HG03175 (cell line): Measurements from ENCODE around the gene MTHFD2L.

ENCODE experiments used
- ATAC-seq: cut with Tn5 transposase; IDR thresholded peaks from one replicate; pipeline ENCODE4 v1.9.1; 2021; ENCODE audit warnings: mild to moderate bottlenecking, moderate library complexity; ENCODE audit not compliant: unreplicated experiment

The MTHFD2L gene

DNA sequence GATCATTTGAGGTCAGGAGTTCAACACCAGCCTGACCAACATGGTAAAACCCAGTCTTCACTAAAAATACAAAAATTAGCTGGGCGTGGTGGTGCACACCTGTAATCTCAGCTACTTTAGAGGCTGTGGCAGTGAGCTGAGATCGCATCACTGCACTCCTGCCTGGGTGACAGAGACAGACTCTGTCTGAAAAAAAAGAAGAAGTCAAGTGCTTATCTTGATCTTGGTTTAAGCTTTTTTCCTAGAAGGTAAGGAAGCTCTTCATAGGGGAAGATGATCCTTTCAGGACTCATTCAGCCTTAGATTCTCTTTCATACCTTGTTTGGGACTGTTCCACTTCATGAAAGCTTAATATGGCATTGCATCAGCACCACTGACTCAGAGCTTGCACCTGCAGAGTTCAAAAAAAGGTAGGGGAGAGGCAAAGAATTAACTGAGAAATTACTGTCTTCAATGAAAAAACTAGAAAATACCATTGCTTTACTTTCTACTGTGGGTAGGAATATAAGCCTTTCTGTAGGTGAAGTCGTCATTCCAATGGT lies 79.6 kb downstream of the MTHFD2L start:
- no peak for ATAC-seq

- no peak for ATAC-seq
Measured at GRCh38 chr4:74244049-74244448, 86.1 kb downstream of the MTHFD2L start.

DNA sequence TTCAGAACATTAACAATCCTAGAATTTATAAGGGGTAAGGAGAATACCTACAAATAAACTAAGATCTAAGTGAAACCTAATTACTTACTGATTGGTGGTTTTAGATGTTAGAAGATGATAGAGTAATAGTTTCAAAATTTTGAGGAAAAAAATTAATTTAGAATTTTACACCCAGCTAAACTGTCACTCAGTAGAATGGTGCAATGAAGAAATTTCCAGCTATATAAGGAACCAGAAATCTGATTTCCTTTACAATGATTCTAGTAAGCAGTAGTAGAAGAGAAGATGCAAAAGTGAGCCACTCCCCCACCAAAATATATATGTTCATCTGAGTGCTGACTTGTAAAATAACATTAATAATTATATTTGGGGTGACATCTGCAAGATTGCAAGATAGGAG lies 95.0 kb downstream of the MTHFD2L start:
- no peak for ATAC-seq

DNA sequence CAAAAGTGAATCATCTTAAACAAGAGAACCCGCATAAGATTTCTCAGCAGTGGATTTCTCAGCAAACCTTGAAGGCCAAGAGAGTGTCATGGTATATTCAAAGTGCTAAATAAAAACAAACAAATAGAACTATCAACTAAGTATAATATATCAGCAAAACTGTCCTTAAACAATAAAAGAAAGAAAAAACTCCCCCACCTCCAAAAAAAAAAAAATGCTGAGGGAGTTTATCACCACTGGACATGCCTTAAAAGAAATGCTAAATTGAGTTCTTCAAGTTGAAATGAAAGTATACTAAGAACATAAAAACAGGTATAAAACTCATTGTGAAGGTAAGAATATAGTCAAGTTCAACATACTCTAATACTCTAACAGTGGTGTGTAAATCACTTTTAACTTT lies 96.5 kb downstream of the MTHFD2L start:
- no peak for ATAC-seq

GRCh38 chr4:74255096-74255495 lies 97.2 kb downstream of the MTHFD2L start:
- ATAC-seq = no peak

- no peak for ATAC-seq
Measured at GRCh38 chr4:74258963-74259362, 101.0 kb downstream of the MTHFD2L start.

DNA sequence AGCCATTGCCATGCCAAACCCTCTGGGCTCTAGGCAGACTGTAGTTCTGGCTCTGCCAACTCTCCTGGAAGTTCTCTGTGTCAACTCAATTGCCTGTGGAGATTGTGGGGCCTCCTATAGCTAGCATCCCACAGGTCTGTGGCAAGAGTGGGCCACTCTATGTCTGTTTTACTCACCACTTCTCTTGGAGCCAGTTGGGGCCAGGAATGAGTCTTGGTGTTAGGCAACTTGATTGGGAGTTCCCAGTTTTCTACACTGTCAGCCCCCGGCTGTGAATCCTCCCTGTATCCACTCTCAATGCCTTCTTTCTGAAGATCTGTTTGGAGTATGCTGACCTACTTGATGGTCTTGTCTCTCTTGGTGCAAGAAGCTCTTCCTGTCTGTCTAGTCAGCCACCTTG lies 102.1 kb downstream of the MTHFD2L start:
- no peak for ATAC-seq

DNA sequence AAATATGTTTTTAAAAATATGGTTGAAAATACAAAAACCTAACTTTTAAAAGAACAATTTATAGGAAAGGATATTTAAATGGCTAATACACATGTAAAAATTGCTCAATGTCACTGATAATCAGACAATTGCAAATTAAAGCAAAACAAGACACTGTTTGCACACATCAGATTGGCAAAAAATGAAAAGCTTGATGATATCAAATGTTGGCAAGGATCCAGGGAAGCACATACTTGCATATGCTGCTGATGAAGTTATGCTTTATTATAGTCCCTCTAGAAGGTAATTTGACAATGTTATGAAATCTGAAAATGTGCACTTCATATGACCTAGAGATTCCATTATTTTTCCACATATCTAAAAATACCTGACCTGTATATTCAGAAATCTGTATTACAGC lies 104.6 kb downstream of the MTHFD2L start:
- ATAC-seq = no peak

DNA sequence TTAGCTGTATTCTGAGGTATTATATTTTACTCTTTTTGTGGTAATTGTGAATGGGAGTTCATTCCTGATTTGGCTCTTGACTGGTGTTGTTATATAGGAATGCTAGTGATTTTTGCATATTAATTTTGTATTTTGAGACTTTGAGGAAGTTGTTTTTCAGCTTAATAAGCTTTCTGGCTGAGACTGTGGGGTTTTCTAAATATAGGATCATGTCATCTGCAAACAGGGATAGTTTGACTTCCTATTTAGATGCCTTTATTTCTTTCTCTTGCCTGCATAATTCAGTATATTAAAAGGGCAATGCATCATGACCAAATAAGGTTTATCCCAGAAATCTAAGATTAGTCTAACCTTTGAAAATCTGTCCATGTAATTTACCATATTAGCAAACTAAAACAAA lies 105.6 kb downstream of the MTHFD2L start:
- ATAC-seq = no peak

DNA sequence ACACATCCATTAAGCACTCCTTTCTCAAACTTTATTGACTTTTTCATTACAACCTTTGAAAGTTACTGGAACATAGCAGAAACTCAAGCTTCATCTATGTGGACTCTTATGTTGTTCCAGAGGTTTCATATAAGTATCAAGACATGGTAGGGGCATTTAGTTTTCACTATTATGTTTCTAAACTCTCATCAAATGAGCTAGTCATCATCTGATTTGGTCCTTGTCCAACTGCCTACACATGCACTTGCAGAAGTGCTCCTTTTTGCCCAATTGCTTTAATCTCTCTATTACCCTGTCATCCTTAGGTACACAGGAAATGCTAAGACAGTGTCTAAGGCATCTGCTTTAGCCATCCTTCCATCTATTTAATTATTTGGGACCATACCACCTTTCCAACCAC lies 108.2 kb downstream of the MTHFD2L start:
- ATAC-seq = no peak

- ATAC-seq = no peak
Measured at GRCh38 chr4:74267998-74268606, 110.2 kb downstream of the MTHFD2L start.

GRCh38 chr4:74268643-74269042 lies 110.7 kb downstream of the MTHFD2L start:
- ATAC-seq = no peak

- ATAC-seq = no peak
Measured at GRCh38 chr4:74278490-74278889, 120.6 kb downstream of the MTHFD2L start.

DNA sequence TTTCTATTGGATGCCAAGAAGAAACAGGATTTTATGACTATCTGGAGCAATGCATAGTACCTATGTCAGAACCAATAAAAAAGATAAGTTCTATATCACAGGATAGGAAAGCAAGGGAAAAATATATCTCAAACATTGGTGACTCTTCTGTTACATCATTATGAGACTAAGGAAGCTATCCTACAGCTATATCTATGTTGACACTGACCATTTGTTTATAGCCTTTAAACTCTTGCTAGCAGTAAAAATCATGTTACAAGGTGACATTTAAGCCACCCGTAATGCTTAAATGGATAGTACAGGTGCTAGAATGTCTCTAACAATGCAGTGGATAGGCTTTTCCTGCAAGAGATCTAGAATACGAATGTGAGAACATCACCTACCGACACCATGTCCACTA lies 121.8 kb downstream of the MTHFD2L start:
- ATAC-seq = no peak

GRCh38 chr4:74282926-74283325 lies 125.0 kb downstream of the MTHFD2L start:
- no peak for ATAC-seq

DNA sequence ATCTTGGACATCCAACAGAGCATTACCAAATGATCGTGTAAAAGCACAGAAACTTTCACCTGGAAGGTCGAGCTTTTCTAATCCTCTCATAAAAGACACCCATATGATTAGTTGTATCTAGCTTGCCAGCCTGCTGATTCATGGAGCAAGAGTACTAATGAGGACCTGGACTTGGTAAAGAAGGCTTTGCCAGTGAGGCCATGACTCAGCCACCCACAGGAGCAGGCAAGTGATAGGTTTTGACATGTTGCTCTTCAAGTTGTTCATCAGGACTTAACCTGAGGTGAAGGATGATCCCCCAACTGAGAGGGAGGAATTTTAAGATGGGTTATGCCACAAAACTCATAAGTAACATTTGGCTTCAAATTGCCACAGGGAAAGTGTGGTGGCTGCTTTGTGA lies 125.7 kb downstream of the MTHFD2L start:
- no peak for ATAC-seq

DNA sequence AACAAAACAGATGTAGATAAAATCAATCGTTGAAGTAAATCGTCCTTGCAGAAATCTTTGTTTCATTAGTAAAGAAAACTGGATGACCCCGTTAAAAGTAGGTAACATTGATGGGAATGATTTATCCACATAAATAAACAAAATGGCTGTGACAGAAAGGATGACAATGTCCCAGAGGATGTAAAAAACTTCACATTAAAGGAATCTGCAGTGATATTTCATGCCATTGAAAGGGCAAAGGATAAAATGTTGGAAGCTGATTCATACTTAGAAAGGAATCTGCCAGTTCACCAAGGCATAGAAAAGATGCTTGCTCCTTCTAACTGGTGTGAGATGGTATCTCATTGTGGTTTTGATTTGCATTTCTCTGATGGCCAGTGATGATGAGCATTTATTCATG lies 126.1 kb downstream of the MTHFD2L start:
- ATAC-seq = no peak

GRCh38 chr4:74287164-74287563 lies 129.2 kb downstream of the MTHFD2L start:
- no peak for ATAC-seq

DNA sequence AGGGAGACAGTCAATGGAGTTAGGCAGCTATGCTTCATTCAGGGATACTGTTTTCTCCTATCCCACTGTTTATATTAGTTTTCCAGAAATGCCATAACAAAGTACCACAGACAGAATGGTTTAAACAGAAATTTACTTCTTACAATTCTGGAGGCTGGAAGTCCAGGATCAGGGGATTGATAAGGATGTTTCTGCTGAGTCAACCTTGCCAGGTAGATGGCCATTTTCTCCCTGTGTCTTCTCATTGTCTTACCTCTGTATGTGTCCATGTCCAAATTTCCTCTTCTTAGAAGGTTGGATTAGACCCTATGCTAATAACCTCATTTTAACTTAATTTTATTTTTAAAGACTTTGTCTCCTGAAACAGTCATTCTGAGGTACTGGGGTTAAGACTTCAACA lies 129.9 kb downstream of the MTHFD2L start:
- no peak for ATAC-seq

- no peak for ATAC-seq
Measured at GRCh38 chr4:74291471-74291870, 133.6 kb downstream of the MTHFD2L start.

- no peak for ATAC-seq
Measured at GRCh38 chr4:74292111-74292870, 134.4 kb downstream of the MTHFD2L start.

- no peak for ATAC-seq
Measured at GRCh38 chr4:74293558-74293957, 135.6 kb downstream of the MTHFD2L start.
